A375 (cell line): ENCODE measurements around the gene SLC47A2. TPM values are rescaled to one million over a fixed set of nuclear protein-coding genes. Genes with fewer than 3 reads are reported as not detected.

Experiments
- small RNA-seq: library from RNA; depleted of rRNA; stranded (forward); fragments of <200 nt; gene quantifications from one replicate; pipeline ENCODE3, GENCODE V24; 2014
- total RNA-seq: library from RNA; depleted of rRNA; stranded (reverse); fragments of >200 nt; shearing (Covaris generic); gene quantifications from 2 replicates; pipeline ENCODE4 v1.2.3, GENCODE V29; 2014; rRNA removed

SLC47A2 gene
- total RNA-seq = not detected in 2 replicates

GRCh38 chr17:19716108-19717030 lies at the start of gene SLC47A2:
Gene SLC47A2 (minus strand): TSS chr17:19716584. CDS start chr17:19716555, 29 bp downstream.

GRCh38 chr17:19747829-19748806 lies 31.7 kb upstream of the SLC47A2 start, which contains the start of gene ALDH3A1:
Gene ALDH3A1 (minus strand): TSS chr17:19748298. CDS start chr17:19745129, 3,169 bp downstream.

GRCh38 chr17:19648475-19649273 lies 67.7 kb downstream of the SLC47A2 start, which contains the start of gene ALDH3A2:
Gene ALDH3A2 (plus strand): TSS chr17:19648751. CDS start chr17:19648972, 221 bp downstream.

Small RNA genes lying within 50 kb of the gene (small RNA-seq; reads per million reads assigned to genes)
- not detected for gene RF00322

Other genes with a start within 250 kb of the SLC47A2 start
- gene SLC47A1, start 182.7 kb downstream of the SLC47A2 start, total RNA-seq = 3.2 and 5.3 TPM in 2 replicates
- 46.0 and 53.2 TPM in 2 replicates for gene ALDH3A2, start 67.8 kb downstream of the SLC47A2 start, total RNA-seq
- not detected in 2 replicates for gene ALDH3A1, start 31.7 kb upstream of the SLC47A2 start, total RNA-seq
- 4.9 and 10.4 TPM in 2 replicates for gene ULK2, start 151.4 kb upstream of the SLC47A2 start, total RNA-seq